HepG2 (cell line): ENCODE results near the gene PSMC5. TPM values are rescaled to one million over a fixed set of nuclear protein-coding genes. Genes with fewer than 3 reads are reported as not detected.

Experiments
- CBFB ChIP-seq: sonication (generic); formaldehyde crosslinking; IDR thresholded peaks from 2 replicates; pipeline ENCODE4 v1.4.0; 2020; ENCODE audit warnings: missing genetic modification reagents
- EED ChIP-seq: sonication (generic); formaldehyde crosslinking; IDR thresholded peaks from 2 replicates; pipeline ENCODE4 v1.5.0; 2020; ENCODE audit warnings: mild to moderate bottlenecking, missing genetic modification reagents
- GABPB1 ChIP-seq: IDR thresholded peaks from 2 replicates; pipeline ENCODE4 v1.6.1; 2016; ENCODE audit warnings: mild to moderate bottlenecking, missing genetic modification reagents, moderate library complexity, missing compliant biosample characterization
- GRHL1 ChIP-seq: sonication (generic); formaldehyde crosslinking; conservative IDR thresholded peaks from 2 replicates; pipeline ENCODE4 v1.8.0; 2022; ENCODE audit warnings: missing genetic modification reagents
- HMG20A ChIP-seq: IDR thresholded peaks from 2 replicates; pipeline ENCODE4 v1.6.1; 2016; ENCODE audit warnings: borderline replicate concordance
- HNF4A ChIP-seq: sonication (generic); formaldehyde crosslinking; IDR thresholded peaks from 2 replicates; pipeline ENCODE4 v1.4.0; 2020; ENCODE audit warnings: missing genetic modification reagents
- IKZF5 ChIP-seq: IDR thresholded peaks from 2 replicates; pipeline ENCODE4 v1.6.1; 2018; ENCODE audit warnings: missing genetic modification reagents, mild to moderate bottlenecking, missing compliant biosample characterization
- LCORL ChIP-seq, 2 experiments: fragments of 450-650 bp in 1 of 2; sonication (generic) in 1 of 2; formaldehyde crosslinking in 1 of 2; IDR thresholded peaks; 2 replicates each; pipeline versions ENCODE4 v1.5.0 to v1.6.1; 2017 to 2020; ENCODE audit warnings: antibody characterized with exemption in 1 of 2, missing genetic modification reagents in 1 of 2
- MIER3 ChIP-seq: IDR thresholded peaks from 2 replicates; pipeline ENCODE4 v1.6.1; 2016; ENCODE audit warnings: missing compliant biosample characterization, borderline replicate concordance
- MLLT10 ChIP-seq: sonication (generic); formaldehyde crosslinking; IDR thresholded peaks from 2 replicates; pipeline ENCODE4 v1.4.0; 2020; ENCODE audit warnings: missing genetic modification reagents
- ZFAT ChIP-seq: sonication (generic); formaldehyde crosslinking; conservative IDR thresholded peaks from 2 replicates; pipeline ENCODE4 v1.8.1; 2023; ENCODE audit warnings: missing genetic modification reagents, inconsistent platforms
- ZFP37 ChIP-seq: sonication (generic); formaldehyde crosslinking; IDR thresholded peaks from 2 replicates; pipeline ENCODE4 v1.4.0; 2020; ENCODE audit warnings: missing genetic modification reagents, borderline replicate concordance
- ZNF101 ChIP-seq: sonication (generic); formaldehyde crosslinking; IDR thresholded peaks from 2 replicates; pipeline ENCODE4 v1.4.0; 2020; ENCODE audit warnings: mild to moderate bottlenecking, low read depth, missing genetic modification reagents, borderline replicate concordance
- ZNF652 ChIP-seq: IDR thresholded peaks from 2 replicates; pipeline ENCODE4 v1.6.1; 2016; ENCODE audit warnings: low read depth, borderline replicate concordance
- ZNF740 ChIP-seq: sonication (generic); formaldehyde crosslinking; IDR thresholded peaks from 2 replicates; pipeline ENCODE4 v1.4.0; 2020; ENCODE audit warnings: missing genetic modification reagents
- polyA plus RNA-seq, 8 experiments: library from polyadenylated mRNA; depleted of rRNA in 3 of 8; stranded (reverse) in 7 of 8; unstranded in 1 of 8; fragments of >200 nt; fragmentation: Illumina TruSeq in 4 of 8; extraction: Trizol in 4 of 8; gene quantifications; 2 replicates each; pipeline versions ENCODE4 v1.2.1 to v1.2.3, GENCODE V29; 2011 to 2016; ENCODE audit warnings: low read depth in 4 of 8, missing spikeins in 1 of 8, mixed read lengths in 1 of 8; ENCODE audit not compliant: insufficient read depth in 1 of 8
- total RNA-seq, 5 experiments: library from RNA; depleted of rRNA; stranded (reverse); fragments of >200 nt; fragmentation: Illumina TruSeq; extraction: Trizol; gene quantifications; 2 replicates each; pipeline ENCODE4 v1.2.3, GENCODE V29; 2016; ENCODE audit warnings: low read depth in 1 of 5
- TF ChIP-seq, protein P1 (sequence below): sonication (generic); formaldehyde crosslinking; IDR thresholded peaks from 2 replicates; pipeline ENCODE4 v1.4.0; 2020; ENCODE audit warnings: mild to moderate bottlenecking, missing genetic modification reagents
- TF ChIP-seq, protein P2 (sequence below): sonication (generic); formaldehyde crosslinking; conservative IDR thresholded peaks from 2 replicates; pipeline ENCODE4 v1.8.0; 2022; ENCODE audit warnings: low read depth, missing genetic modification reagents

The PSMC5 gene
- total and polyA plus RNA-seq, 2 of the 13 experiments (the other 11 are each of a cell fraction or from before 2014, with no cell fraction given), result 35.3 to 128 TPM

DNA sequence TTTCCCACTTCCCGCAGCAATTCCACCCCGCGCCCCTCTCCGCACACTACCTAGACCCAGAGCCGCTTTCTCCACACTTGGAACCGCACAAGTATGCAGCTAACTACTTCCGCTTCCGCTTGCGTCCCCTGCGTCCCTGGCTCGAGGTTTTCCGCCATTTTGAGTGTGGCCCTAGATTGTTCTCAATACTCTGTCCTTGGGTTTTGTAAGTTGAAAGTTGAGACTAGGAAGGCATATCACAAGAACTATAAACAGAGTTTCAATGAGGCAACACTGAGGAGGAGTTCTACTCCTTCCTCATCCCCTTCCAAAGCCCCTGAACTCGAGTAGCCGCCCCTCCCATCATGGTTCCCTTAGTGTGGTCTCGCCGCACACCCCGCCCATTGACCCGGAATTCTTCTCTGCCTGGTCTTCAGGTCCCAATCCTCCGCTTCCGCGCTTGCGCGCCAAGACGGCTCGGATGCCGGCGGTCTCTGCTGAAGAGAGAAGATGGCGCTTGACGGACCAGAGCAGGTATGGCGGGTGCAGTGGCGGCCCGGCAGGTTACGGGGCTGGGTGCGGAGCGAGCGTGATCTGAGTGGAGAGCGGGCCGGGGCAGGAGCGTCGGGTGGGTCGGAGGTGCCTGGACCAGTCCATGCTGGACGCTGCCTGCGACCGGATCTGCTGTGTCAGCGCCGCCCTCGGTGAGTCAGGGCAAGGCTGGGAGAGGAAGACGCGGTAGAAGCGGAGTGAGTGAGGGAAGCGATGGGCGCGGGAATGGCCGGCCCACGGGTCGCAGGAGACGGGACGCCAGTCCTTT, at the start of gene PSMC5, which contains the start of gene FTSJ3 (continued):
- peak; percentile 68 for TF ChIP-seq ZNF740 (CRISPR knock-in tag)
- peak; percentile 79 for TF ChIP-seq MIER3 (CRISPR knock-in tag)
- 0 out of 2 replicates have a peak, but pooled peaks have one; percentile 17 for TF ChIP-seq ZFP37 (CRISPR knock-in tag)
- TF ChIP-seq EED, result peak; percentile 32; the same call in 1 of the 2 replicates
- TF ChIP-seq ZFAT (CRISPR knock-in tag), result no peak
- TF ChIP-seq HMG20A (CRISPR knock-in tag), result peak; percentile 46; the same call in 1 of the 2 replicates
- TF ChIP-seq GABPB1 (CRISPR knock-in tag), result peak; percentile 97
- TF ChIP-seq HNF4A (CRISPR knock-in tag), result 0 out of 2 replicates have a peak, but pooled peaks have one; percentile 12
- TF ChIP-seq, protein P1, sequence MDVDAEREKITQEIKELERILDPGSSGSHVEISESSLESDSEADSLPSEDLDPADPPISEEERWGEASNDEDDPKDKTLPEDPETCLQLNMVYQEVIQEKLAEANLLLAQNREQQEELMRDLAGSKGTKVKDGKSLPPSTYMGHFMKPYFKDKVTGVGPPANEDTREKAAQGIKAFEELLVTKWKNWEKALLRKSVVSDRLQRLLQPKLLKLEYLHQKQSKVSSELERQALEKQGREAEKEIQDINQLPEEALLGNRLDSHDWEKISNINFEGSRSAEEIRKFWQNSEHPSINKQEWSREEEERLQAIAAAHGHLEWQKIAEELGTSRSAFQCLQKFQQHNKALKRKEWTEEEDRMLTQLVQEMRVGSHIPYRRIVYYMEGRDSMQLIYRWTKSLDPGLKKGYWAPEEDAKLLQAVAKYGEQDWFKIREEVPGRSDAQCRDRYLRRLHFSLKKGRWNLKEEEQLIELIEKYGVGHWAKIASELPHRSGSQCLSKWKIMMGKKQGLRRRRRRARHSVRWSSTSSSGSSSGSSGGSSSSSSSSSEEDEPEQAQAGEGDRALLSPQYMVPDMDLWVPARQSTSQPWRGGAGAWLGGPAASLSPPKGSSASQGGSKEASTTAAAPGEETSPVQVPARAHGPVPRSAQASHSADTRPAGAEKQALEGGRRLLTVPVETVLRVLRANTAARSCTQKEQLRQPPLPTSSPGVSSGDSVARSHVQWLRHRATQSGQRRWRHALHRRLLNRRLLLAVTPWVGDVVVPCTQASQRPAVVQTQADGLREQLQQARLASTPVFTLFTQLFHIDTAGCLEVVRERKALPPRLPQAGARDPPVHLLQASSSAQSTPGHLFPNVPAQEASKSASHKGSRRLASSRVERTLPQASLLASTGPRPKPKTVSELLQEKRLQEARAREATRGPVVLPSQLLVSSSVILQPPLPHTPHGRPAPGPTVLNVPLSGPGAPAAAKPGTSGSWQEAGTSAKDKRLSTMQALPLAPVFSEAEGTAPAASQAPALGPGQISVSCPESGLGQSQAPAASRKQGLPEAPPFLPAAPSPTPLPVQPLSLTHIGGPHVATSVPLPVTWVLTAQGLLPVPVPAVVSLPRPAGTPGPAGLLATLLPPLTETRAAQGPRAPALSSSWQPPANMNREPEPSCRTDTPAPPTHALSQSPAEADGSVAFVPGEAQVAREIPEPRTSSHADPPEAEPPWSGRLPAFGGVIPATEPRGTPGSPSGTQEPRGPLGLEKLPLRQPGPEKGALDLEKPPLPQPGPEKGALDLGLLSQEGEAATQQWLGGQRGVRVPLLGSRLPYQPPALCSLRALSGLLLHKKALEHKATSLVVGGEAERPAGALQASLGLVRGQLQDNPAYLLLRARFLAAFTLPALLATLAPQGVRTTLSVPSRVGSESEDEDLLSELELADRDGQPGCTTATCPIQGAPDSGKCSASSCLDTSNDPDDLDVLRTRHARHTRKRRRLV (CRISPR knock-in tag), result peak; percentile 88; the same call in 1 of the 2 replicates
- TF ChIP-seq LCORL (IDR thresholded peaks at IDR 0.05), result no peak
- peak; percentile 74; the same call in 1 of the 2 replicates for TF ChIP-seq LCORL (CRISPR knock-in tag; IDR thresholded peaks at IDR 0.05)
- TF ChIP-seq, protein P2, sequence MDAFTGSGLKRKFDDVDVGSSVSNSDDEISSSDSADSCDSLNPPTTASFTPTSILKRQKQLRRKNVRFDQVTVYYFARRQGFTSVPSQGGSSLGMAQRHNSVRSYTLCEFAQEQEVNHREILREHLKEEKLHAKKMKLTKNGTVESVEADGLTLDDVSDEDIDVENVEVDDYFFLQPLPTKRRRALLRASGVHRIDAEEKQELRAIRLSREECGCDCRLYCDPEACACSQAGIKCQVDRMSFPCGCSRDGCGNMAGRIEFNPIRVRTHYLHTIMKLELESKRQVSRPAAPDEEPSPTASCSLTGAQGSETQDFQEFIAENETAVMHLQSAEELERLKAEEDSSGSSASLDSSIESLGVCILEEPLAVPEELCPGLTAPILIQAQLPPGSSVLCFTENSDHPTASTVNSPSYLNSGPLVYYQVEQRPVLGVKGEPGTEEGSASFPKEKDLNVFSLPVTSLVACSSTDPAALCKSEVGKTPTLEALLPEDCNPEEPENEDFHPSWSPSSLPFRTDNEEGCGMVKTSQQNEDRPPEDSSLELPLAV (CRISPR knock-in tag), result no peak
- TF ChIP-seq ZNF101 (CRISPR knock-in tag), result no peak
- TF ChIP-seq IKZF5 (CRISPR knock-in tag), result no peak
- no peak for TF ChIP-seq GRHL1 (CRISPR knock-in tag)
- TF ChIP-seq CBFB (CRISPR knock-in tag), result peak; percentile 66
- peak; percentile 15; the same call in 1 of the 2 replicates for TF ChIP-seq ZNF652 (CRISPR knock-in tag)
- no peak for TF ChIP-seq MLLT10 (CRISPR knock-in tag)
